Ovary (tissue), 9 donors: ENCODE results near the gene VPS4A. TPM values are rescaled to one million over a fixed set of nuclear protein-coding genes. Genes with fewer than 3 reads are reported as not detected.

ENCODE experiments used
- DNase-seq, 5 donors: peaks; one replicate each; pipeline ENCODE4 v3.0.0-alpha.2; 2019 to 2020
- H3K27ac ChIP-seq, 2 donors: fragments of 200-600 bp; one replicate each; pipeline versions ENCODE4 v1.5.1 to v1.8.0; 2019 to 2022
- H3K27me3 ChIP-seq: fragments of 200-600 bp; one replicate; pipeline ENCODE4 v1.8.0; 2022
- H3K36me3 ChIP-seq: fragments of 200-600 bp; sonication (generic); one replicate; pipeline ENCODE4 v1.5.1; 2019
- H3K4me1 ChIP-seq: one replicate; pipeline ENCODE4 v1.8.1; 2013; ENCODE audit warnings: mild to moderate bottlenecking, moderate library complexity; ENCODE audit not compliant: insufficient read depth
- H3K4me3 ChIP-seq: fragments of 200-600 bp; sonication (generic); one replicate; pipeline ENCODE4 v1.5.1; 2017
- H3K9me3 ChIP-seq, 2 donors: fragments of 200-600 bp in 1 of 2; sonication (generic) in 1 of 2; one replicate each; pipeline versions ENCODE4 v1.5.1 to v1.8.1; 2013 to 2019; ENCODE audit warnings: mild to moderate bottlenecking in 1 of 2, moderate library complexity in 1 of 2
- CTCF ChIP-seq, 3 donors: fragments of 450-650 bp in 2 of 3; fragments of 200-600 bp in 1 of 3; IDR thresholded peaks; one replicate each; pipeline versions ENCODE4 v1.5.1 to v1.8.0; 2016 to 2022; ENCODE audit warnings: antibody characterized with exemption in 3 of 3, mild to moderate bottlenecking in 1 of 3
- EP300 ChIP-seq: sonication (generic); formaldehyde crosslinking; IDR thresholded peaks from one replicate; pipeline ENCODE4 v1.6.1; 2017; ENCODE audit warnings: antibody characterized with exemption
- POLR2A ChIP-seq: fragments of 450-650 bp; IDR thresholded peaks from one replicate; pipeline ENCODE4 v1.6.1; 2017; ENCODE audit warnings: antibody characterized with exemption, mild to moderate bottlenecking, moderate library complexity
- WGBS, 3 donors: extraction: QIAGEN DNeasy Blood & Tissue Kit in 1 of 3; methylation state at CpG; one replicate each; pipeline versions ENCODE4 v1.1.5 to v1.1.7; 2013 to 2017; 5-methylcytosine and 5-hydroxymethylcytosine counted together
- intact Hi-C, 4 donors: fragments of 100-400 bp; cut with DNase I; formaldehyde crosslinking; loops; one replicate each; pipeline versions ENCODE4 v1.11.0 to v1.15.1; 2022 to 2023
- polyA plus RNA-seq, 2 donors: library from polyadenylated mRNA; stranded (reverse); fragments of 200-250 nt in 1 of 2; fragments of 350-450 nt in 1 of 2; fragmentation: Illumina TruSeq in 1 of 2; extraction: RNeasy Lipid Tissue Mini Kit (QIAGEN cat#74804) in 1 of 2; gene quantifications; one replicate each; pipeline ENCODE4 v1.2.3, GENCODE V29; 2013 to 2014
- total RNA-seq, 7 donors: library from RNA; depleted of rRNA in 2 of 7; stranded (reverse); fragments of >200 nt in 2 of 7; fragmentation: NEBNext Ultra II Directional in 3 of 7; extraction: Animal tissue kit (Norgen Biotek cat#: 25700) in 3 of 7; gene quantifications; one replicate each; pipeline versions ENCODE4 v1.1.0 to v1.2.4, GENCODE V29; 2016 to 2023
- donor health status: DM: no; HTN: no; CAD: no; lungs with moderate emphysema.
- donor health status: DM: no; HTN: no; CAD: no.
- donor health status: Bipolar disorder and iron deficiency.
- donor health status: DM: yes; HTN: yes; CAD: no.
- donor health status: DM: no; HTN: no; CAD: no.
- donor health status: DM: yes; HTN: yes; CAD: no.

The VPS4A gene
- total and polyA plus RNA-seq, 9 donors, result 18.3 to 34.1 (median 29.1) TPM

GRCh38 chr16:69319826-69320739 lies 8.9 kb downstream of the VPS4A start:
- intact Hi-C loops, result no loop called here
- H3K9me3 ChIP-seq, result no peaks in the 10 kb centered on the region

GRCh38 chr16:69320740-69321073 lies 9.6 kb downstream of the VPS4A start:
- no peaks in the 10 kb centered on the region for H3K27me3 ChIP-seq
- intact Hi-C loops, result no loop called here
- H3K9me3 ChIP-seq, result no peaks in the 10 kb centered on the region
- no peak overlapping the region for H3K4me3 ChIP-seq
- H3K4me1 ChIP-seq, result no peaks in the 10 kb centered on the region
- 85 to 88% (median 87%) methylated on average over 13 of the region's 13 CpGs for WGBS, 3 donors
- no peaks in the 10 kb centered on the region for H3K36me3 ChIP-seq
- no peak for TF ChIP-seq EP300
- no peak for TF ChIP-seq CTCF (IDR thresholded peaks at IDR 0.05)
- TF ChIP-seq POLR2A, result no peak
- DNase-seq, result no peak
- H3K27ac ChIP-seq, result no peak overlapping the region

More at GRCh38 chr16:69319826-69320739, 8.9 kb downstream of the VPS4A start:
- Histone ChIP-seq H3K4me1 (no peaks in the 10 kb centered on the region), H3K27ac (no peak overlapping the region), H3K4me3 (no peak overlapping the region), H3K36me3 (no peaks in the 10 kb centered on the region), H3K27me3 (no peaks in the 10 kb centered on the region)
- WGBS, 3 donors, result 85 to 88% (median 87%) methylated on average over 29 to 30 of the region's 30 CpGs
- peak in 1 of 5 donors; percentile 19 for DNase-seq
- no peak for TF ChIP-seq POLR2A
- no peak for TF ChIP-seq EP300
- no peak for TF ChIP-seq CTCF (IDR thresholded peaks at IDR 0.05)

- Histone ChIP-seq H3K36me3 (no peaks in the 10 kb centered on the region), H3K27ac (no peak overlapping the region), H3K9me3 (no peaks in the 10 kb centered on the region), H3K4me3 (no peak overlapping the region), H3K4me1 (no peaks in the 10 kb centered on the region), H3K27me3 (no peaks in the 10 kb centered on the region)
- intact Hi-C loops, result no loop called here
- 85 to 89% (median 86%) methylated on average over 22 of the region's 22 CpGs for whole genome bisulfite sequencing, 3 donors
- peak in 1 of 5 donors; percentile 14 for DNase-seq
- TF ChIP-seq POLR2A, result no peak
- TF ChIP-seq CTCF (IDR thresholded peaks at IDR 0.05), result no peak
- no peak for TF ChIP-seq EP300
Observed at GRCh38 chr16:69321080-69321479, 9.9 kb downstream of the VPS4A start.

GRCh38 chr16:69322343-69322742 lies 11.2 kb downstream of the VPS4A start:
- TF ChIP-seq CTCF (IDR thresholded peaks at IDR 0.05) (no peak), POLR2A (no peak), EP300 (no peak)
- intact Hi-C loops, result no loop called here
- 80 to 87% (median 86%) methylated on average over 7 of the region's 7 CpGs for WGBS, 3 donors

More at GRCh38 chr16:69322343-69322742, 11.2 kb downstream of the VPS4A start:
- Histone ChIP-seq H3K36me3 (no peaks in the 10 kb centered on the region), H3K27me3 (no peaks in the 10 kb centered on the region), H3K27ac (no peak overlapping the region), H3K9me3 (no peaks in the 10 kb centered on the region), H3K4me3 (no peak overlapping the region), H3K4me1 (no peaks in the 10 kb centered on the region)
- no peak for DNase-seq
